Panc1 (cell line): ENCODE results near the gene PERCC1.

ENCODE experiments used
- SIN3A ChIP-seq: IDR thresholded peaks from 2 replicates; pipeline ENCODE4 v1.6.1; 2012; ENCODE audit warnings: low read depth, mild to moderate bottlenecking, low read length, moderate library complexity, borderline replicate concordance; ENCODE audit not compliant: insufficient read depth
- TCF7L2 ChIP-seq: IDR thresholded peaks from 2 replicates; pipeline ENCODE4 v1.6.1; 2011; ENCODE audit warnings: mild to moderate bottlenecking, low read depth, low read length, inconsistent platforms
- TF ChIP-seq, protein P1 (sequence below): fragments of 450-650 bp; IDR thresholded peaks from 2 replicates; pipeline ENCODE4 v1.5.1; 2017; ENCODE audit warnings: mild to moderate bottlenecking
- TF ChIP-seq, protein P2 (sequence below), 2 experiments: IDR thresholded peaks; 2 replicates each; pipeline ENCODE4 v1.6.1; 2011 to 2012; ENCODE audit warnings: low read depth in 2 of 2, control low read depth in 1 of 2, low read length in 1 of 2, mild to moderate bottlenecking in 1 of 2, moderate library complexity in 1 of 2; ENCODE audit not compliant: insufficient read depth in 1 of 2

DNA sequence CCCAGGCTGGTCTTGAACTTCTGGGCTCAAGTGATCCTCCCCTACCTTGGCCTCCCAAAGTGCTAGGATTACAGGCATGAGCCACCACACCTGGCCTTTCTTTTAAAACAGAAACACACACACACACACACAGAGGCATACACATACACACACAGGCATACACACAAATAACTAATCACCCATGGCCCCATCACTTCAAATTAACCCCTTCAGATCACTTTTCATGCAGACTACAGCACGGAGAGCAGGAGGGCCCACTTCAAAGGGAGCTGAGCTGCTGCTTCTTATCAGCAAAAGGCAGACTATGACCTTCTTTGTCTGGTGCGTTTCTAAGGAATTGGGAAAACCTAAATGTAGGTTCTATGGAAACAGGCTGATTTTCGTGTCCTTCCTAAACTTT is 42.1 kb downstream of the PERCC1 start:
- no peak for TF ChIP-seq SIN3A
- TF ChIP-seq, protein P1, sequence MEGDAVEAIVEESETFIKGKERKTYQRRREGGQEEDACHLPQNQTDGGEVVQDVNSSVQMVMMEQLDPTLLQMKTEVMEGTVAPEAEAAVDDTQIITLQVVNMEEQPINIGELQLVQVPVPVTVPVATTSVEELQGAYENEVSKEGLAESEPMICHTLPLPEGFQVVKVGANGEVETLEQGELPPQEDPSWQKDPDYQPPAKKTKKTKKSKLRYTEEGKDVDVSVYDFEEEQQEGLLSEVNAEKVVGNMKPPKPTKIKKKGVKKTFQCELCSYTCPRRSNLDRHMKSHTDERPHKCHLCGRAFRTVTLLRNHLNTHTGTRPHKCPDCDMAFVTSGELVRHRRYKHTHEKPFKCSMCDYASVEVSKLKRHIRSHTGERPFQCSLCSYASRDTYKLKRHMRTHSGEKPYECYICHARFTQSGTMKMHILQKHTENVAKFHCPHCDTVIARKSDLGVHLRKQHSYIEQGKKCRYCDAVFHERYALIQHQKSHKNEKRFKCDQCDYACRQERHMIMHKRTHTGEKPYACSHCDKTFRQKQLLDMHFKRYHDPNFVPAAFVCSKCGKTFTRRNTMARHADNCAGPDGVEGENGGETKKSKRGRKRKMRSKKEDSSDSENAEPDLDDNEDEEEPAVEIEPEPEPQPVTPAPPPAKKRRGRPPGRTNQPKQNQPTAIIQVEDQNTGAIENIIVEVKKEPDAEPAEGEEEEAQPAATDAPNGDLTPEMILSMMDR, result no peak
- TF ChIP-seq TCF7L2, result no peak
- TF ChIP-seq, protein P2, sequence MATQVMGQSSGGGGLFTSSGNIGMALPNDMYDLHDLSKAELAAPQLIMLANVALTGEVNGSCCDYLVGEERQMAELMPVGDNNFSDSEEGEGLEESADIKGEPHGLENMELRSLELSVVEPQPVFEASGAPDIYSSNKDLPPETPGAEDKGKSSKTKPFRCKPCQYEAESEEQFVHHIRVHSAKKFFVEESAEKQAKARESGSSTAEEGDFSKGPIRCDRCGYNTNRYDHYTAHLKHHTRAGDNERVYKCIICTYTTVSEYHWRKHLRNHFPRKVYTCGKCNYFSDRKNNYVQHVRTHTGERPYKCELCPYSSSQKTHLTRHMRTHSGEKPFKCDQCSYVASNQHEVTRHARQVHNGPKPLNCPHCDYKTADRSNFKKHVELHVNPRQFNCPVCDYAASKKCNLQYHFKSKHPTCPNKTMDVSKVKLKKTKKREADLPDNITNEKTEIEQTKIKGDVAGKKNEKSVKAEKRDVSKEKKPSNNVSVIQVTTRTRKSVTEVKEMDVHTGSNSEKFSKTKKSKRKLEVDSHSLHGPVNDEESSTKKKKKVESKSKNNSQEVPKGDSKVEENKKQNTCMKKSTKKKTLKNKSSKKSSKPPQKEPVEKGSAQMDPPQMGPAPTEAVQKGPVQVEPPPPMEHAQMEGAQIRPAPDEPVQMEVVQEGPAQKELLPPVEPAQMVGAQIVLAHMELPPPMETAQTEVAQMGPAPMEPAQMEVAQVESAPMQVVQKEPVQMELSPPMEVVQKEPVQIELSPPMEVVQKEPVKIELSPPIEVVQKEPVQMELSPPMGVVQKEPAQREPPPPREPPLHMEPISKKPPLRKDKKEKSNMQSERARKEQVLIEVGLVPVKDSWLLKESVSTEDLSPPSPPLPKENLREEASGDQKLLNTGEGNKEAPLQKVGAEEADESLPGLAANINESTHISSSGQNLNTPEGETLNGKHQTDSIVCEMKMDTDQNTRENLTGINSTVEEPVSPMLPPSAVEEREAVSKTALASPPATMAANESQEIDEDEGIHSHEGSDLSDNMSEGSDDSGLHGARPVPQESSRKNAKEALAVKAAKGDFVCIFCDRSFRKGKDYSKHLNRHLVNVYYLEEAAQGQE (IDR thresholded peaks at IDR 0.05; ENCODE audit: insufficient read depth in 1 of 2, low read depth in 2 of 2, low read length in 1 of 2), result no peak
